Measurements from ENCODE around the gene ZNF577. TPM values are rescaled to one million over a fixed set of nuclear protein-coding genes. Genes with fewer than 3 reads are reported as not detected.

The ZNF577 gene
- total and polyA plus RNA-seq, 4 donors, result 5.0 to 39.2 (median 9.7) TPM

- DNase-seq (peak; percentile 91 to 97 (median 96)), ATAC-seq (ENCODE audit: insufficient read depth, low FRiP score) (peak; percentile 91)
- TF ChIP-seq, protein P1, sequence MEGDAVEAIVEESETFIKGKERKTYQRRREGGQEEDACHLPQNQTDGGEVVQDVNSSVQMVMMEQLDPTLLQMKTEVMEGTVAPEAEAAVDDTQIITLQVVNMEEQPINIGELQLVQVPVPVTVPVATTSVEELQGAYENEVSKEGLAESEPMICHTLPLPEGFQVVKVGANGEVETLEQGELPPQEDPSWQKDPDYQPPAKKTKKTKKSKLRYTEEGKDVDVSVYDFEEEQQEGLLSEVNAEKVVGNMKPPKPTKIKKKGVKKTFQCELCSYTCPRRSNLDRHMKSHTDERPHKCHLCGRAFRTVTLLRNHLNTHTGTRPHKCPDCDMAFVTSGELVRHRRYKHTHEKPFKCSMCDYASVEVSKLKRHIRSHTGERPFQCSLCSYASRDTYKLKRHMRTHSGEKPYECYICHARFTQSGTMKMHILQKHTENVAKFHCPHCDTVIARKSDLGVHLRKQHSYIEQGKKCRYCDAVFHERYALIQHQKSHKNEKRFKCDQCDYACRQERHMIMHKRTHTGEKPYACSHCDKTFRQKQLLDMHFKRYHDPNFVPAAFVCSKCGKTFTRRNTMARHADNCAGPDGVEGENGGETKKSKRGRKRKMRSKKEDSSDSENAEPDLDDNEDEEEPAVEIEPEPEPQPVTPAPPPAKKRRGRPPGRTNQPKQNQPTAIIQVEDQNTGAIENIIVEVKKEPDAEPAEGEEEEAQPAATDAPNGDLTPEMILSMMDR (IDR thresholded peaks at IDR 0.05; ENCODE audit: control extremely low read depth, extremely low read depth), result no peak
- Histone ChIP-seq H3K27ac (ENCODE audit: low read depth in 1 of 2, low read length in 1 of 2) (peak within 1 kb of the TSS; percentile 93 to 96), H3K36me3 (ENCODE audit: control insufficient read depth in 4 of 4, insufficient read depth in 4 of 4, low read length in 4 of 4) (peaks cover 0 to 12% (median 6%) of the 10 kb centered on the region in 4 donors), H3K4me3 (peak within 1 kb of the TSS; percentile 99), H3K9me3 (ENCODE audit: control insufficient read depth in 4 of 4, insufficient read depth in 3 of 4, low read length in 3 of 4) (peaks cover 2 to 23% (median 13%) of the 10 kb centered on the region in 4 donors), H3K4me1 (ENCODE audit: control insufficient read depth in 5 of 5, insufficient read depth in 5 of 5, low read length in 5 of 5) (peaks cover 0 to 9% (median 2%) of the 10 kb centered on the region in 5 donors), H3K9ac (ENCODE audit: insufficient read depth in 1 of 2, low read length in 2 of 2) (peak within 1 kb of the TSS; percentile 86 to 97), H3K27me3 (ENCODE audit: control insufficient read depth in 3 of 3, insufficient read depth in 3 of 3, low read length in 2 of 3) (no peaks in the 10 kb centered on the region)
- 0% methylated on average over 52 of the region's 52 CpGs for WGBS, 2 donors
Measured at GRCh38 chr19:51926784-51927741, 39.3 kb upstream of the ZNF577 start, which contains the start of gene ZNF613. Gene ZNF613, plus strand, starts transcription at chr19:51927472. Its CDS starts 8,749 bp downstream, at chr19:51936221.

GRCh38 chr19:51926426-51926783 is 38.7 kb upstream of the ZNF577 start:
- H3K27ac ChIP-seq (ENCODE audit: low read depth in 1 of 2, low read length in 1 of 2), result peak overlapping the region; percentile 93 to 96
- TF ChIP-seq, protein P1 (IDR thresholded peaks at IDR 0.05; ENCODE audit: control extremely low read depth, extremely low read depth), result no peak
- H3K4me3 ChIP-seq, result peak overlapping the region; percentile 99
- ATAC-seq (ENCODE audit: insufficient read depth, low FRiP score) (peak; percentile 21), DNase-seq (no peak)
- H3K4me1 ChIP-seq (ENCODE audit: control insufficient read depth in 5 of 5, insufficient read depth in 5 of 5, low read length in 5 of 5), result peaks cover 0 to 9% (median 2%) of the 10 kb centered on the region in 5 donors
- peak overlapping the region; percentile 86 to 97 for H3K9ac ChIP-seq (ENCODE audit: insufficient read depth in 1 of 2, low read length in 2 of 2)
- peaks cover 2 to 24% (median 18%) of the 10 kb centered on the region in 4 donors for H3K9me3 ChIP-seq (ENCODE audit: control insufficient read depth in 4 of 4, insufficient read depth in 3 of 4, low read length in 3 of 4)
- WGBS, 2 donors, result 22 to 24% methylated on average over 11 of the region's 11 CpGs
- H3K27me3 ChIP-seq (ENCODE audit: control insufficient read depth in 3 of 3, insufficient read depth in 3 of 3, low read length in 2 of 3), result no peaks in the 10 kb centered on the region
- peaks cover 0 to 12% (median 0%) of the 10 kb centered on the region in 4 donors for H3K36me3 ChIP-seq (ENCODE audit: control insufficient read depth in 4 of 4, insufficient read depth in 4 of 4, low read length in 4 of 4)

DNA sequence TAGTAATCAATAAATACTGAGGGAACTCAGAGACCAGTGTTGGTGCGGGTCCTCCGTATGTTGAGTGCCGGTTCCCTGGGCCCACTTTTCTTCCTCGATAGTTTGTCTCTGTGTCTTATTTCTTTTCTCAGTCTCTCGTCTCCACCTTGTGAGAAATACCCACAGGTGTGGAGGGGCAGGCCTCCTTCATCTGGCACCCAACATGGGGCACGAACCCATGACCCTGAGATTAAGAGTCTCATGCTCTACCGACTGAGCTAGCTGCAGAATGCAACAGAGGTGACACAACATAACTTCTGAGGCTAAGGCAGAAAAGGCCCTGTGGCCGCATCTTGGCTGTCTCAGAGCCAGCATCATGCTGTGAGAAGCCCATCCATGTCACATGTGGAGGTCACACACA is 34.2 kb upstream of the ZNF577 start:
- TF ChIP-seq, protein P1 (IDR thresholded peaks at IDR 0.05; ENCODE audit: control extremely low read depth, extremely low read depth), result no peak

More for the DNA sequence above, 34.2 kb upstream of the ZNF577 start:
- Histone ChIP-seq H3K9ac (ENCODE audit: insufficient read depth in 1 of 2, low read length in 2 of 2) (no peak overlapping the region), H3K4me3 (no peak overlapping the region), H3K4me1 (ENCODE audit: control insufficient read depth in 5 of 5, insufficient read depth in 5 of 5, low read length in 5 of 5) (no peaks in the 10 kb centered on the region), H3K27me3 (ENCODE audit: control insufficient read depth in 3 of 3, insufficient read depth in 3 of 3, low read length in 2 of 3) (peaks cover 0 to 2% (median 0%) of the 10 kb centered on the region in 3 donors), H3K36me3 (ENCODE audit: control insufficient read depth in 4 of 4, insufficient read depth in 4 of 4, low read length in 4 of 4) (peaks cover 0 to 3% (median 0%) of the 10 kb centered on the region in 4 donors), H3K9me3 (ENCODE audit: control insufficient read depth in 4 of 4, insufficient read depth in 3 of 4, low read length in 3 of 4) (peaks cover 2 to 42% (median 34%) of the 10 kb centered on the region in 4 donors), H3K27ac (ENCODE audit: low read depth in 1 of 2, low read length in 1 of 2) (no peak overlapping the region)
- WGBS, 2 donors, result 92 to 97% methylated on average over 8 of the region's 8 CpGs
- no peak for ATAC-seq (ENCODE audit: insufficient read depth, low FRiP score)
- DNase-seq, result no peak

All from lung (tissue), 12 donors.